Colonic mucosa (tissue), 4 donors: Measurements from ENCODE around the gene PMPCA. TPM values are rescaled to one million over a fixed set of nuclear protein-coding genes. Genes with fewer than 3 reads are reported as not detected.

Source experiments
- DNase-seq: peaks from one replicate; pipeline ENCODE4 v3.0.0-alpha.2; 2020
- H3K27ac ChIP-seq: fragments of 200-600 bp; one replicate; pipeline ENCODE4 v1.8.0; 2021
- H3K27me3 ChIP-seq: fragments of 200-600 bp; one replicate; pipeline ENCODE4 v1.8.0; 2021
- H3K36me3 ChIP-seq: fragments of 200-600 bp; one replicate; pipeline ENCODE4 v1.8.0; 2021
- H3K4me1 ChIP-seq: fragments of 200-600 bp; one replicate; pipeline ENCODE4 v1.8.0; 2021; ENCODE audit warnings: mild to moderate bottlenecking
- H3K4me3 ChIP-seq: fragments of 200-600 bp; one replicate; pipeline ENCODE4 v1.8.0; 2021
- H3K9ac ChIP-seq, 2 donors: one replicate each; pipeline ENCODE4 v1.7.0; 2013; ENCODE audit warnings: control low read depth in 2 of 2, low read depth in 2 of 2, low read length in 2 of 2
- H3K9me3 ChIP-seq: fragments of 200-600 bp; one replicate; pipeline ENCODE4 v1.8.0; 2021
- intact Hi-C: fragments of 100-400 bp; cut with DNase I; formaldehyde crosslinking; loops from one replicate; pipeline ENCODE4 v1.14.1; 2022
- total RNA-seq, 2 donors: library from RNA; stranded (reverse); fragmentation: NEBNext Ultra II Directional in 1 of 2; extraction: Animal tissue kit (Norgen Biotek cat#: 25700) in 1 of 2; gene quantifications; one replicate each; pipeline ENCODE4 v1.2.1, GENCODE V29; 2021
- TF ChIP-seq, protein P1 (sequence below): fragments of 200-600 bp; IDR thresholded peaks from one replicate; pipeline ENCODE4 v1.8.0; 2022; ENCODE audit warnings: antibody characterized with exemption, mild to moderate bottlenecking
- donor health status: healthy.
- donor health status: DM: no; HTN: no; CAD: no.
- donor health status: DM: no; HTN: no; CAD: no.

Gene PMPCA
- total RNA-seq, 2 donors from 2014 or later, result 56.1 to 60.9 TPM

DNA sequence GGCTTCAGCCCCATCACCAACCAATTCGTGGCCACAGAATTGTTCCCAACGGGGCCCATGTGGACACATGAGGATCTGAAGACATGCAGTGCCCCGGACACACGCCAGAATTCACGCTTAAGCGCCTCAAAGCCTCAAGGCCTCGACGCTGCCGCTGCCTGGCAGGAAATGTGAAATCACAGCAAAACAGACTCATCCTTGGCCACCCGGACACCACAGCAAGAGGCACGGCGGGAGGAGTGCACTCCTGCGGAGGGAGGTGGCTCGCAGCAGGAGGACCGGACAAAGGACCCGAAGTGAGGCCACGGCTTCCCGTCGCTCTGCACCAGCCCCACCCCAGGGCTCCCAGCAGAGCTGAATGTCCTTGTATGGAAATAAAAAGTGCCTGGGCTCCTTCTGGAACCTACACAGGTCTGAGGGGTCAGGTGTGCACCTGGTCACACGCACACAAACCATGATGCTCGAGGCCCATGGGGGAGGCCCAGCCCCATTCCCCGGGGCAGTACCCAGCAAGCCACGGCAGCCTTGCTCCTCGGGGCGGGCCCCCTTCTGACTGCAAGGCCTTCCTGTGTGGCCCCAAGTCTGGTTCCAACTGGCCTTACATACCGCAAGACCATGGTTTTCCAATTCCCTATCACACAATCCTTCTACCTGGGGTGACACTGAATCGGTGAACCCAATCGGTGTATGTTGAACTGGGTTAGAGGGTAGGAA is 62.3 kb downstream of the PMPCA start:
- no peak for DNase-seq
- Histone ChIP-seq H3K4me1 (no peaks in the 10 kb centered on the region), H3K9ac (no peak overlapping the region), H3K27ac (no peak overlapping the region), H3K9me3 (no peaks in the 10 kb centered on the region), H3K27me3 (no peaks in the 10 kb centered on the region), H3K36me3 (peaks cover 47% of the 10 kb centered on the region), H3K4me3 (no peak overlapping the region)
- TF ChIP-seq, protein P1, sequence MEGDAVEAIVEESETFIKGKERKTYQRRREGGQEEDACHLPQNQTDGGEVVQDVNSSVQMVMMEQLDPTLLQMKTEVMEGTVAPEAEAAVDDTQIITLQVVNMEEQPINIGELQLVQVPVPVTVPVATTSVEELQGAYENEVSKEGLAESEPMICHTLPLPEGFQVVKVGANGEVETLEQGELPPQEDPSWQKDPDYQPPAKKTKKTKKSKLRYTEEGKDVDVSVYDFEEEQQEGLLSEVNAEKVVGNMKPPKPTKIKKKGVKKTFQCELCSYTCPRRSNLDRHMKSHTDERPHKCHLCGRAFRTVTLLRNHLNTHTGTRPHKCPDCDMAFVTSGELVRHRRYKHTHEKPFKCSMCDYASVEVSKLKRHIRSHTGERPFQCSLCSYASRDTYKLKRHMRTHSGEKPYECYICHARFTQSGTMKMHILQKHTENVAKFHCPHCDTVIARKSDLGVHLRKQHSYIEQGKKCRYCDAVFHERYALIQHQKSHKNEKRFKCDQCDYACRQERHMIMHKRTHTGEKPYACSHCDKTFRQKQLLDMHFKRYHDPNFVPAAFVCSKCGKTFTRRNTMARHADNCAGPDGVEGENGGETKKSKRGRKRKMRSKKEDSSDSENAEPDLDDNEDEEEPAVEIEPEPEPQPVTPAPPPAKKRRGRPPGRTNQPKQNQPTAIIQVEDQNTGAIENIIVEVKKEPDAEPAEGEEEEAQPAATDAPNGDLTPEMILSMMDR, result no peak
- intact Hi-C loops, result no loop called here

DNA sequence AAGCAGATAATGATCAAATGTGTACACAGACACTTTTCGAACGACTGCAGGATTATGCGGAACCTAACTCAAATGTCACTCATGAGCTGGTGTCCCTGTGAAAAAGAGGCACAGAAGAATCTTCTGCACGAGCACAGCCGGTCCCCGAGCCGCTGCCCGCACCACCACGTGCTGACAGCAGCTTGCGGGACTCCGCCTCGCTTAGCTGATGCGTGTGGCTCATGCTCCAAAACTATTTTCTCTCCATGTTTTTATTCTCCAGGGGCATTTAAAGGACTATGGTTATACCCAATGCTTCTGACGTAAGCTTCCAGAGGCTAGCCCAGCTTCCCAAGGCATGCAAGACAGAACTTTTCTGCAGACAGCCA is 62.9 kb downstream of the PMPCA start:
- Histone ChIP-seq H3K9me3 (no peaks in the 10 kb centered on the region), H3K36me3 (peaks cover 41% of the 10 kb centered on the region), H3K9ac (no peak overlapping the region), H3K4me1 (no peaks in the 10 kb centered on the region), H3K27ac (no peak overlapping the region), H3K27me3 (no peaks in the 10 kb centered on the region), H3K4me3 (no peak overlapping the region)
- TF ChIP-seq, protein P1, result no peak
- DNase-seq, result no peak
- intact Hi-C loops, result no loop called here

Other genes starting within 250 kb of the PMPCA start
- gene LHX3, start 205.5 kb upstream of the PMPCA start, total RNA-seq, result not detected
- 10 to 100 TPM in 1 of 2 donors, 1 to 10 TPM in 1; 4.9 to 12.0 TPM for gene QSOX2, start 164.8 kb upstream of the PMPCA start, total RNA-seq
- gene CCDC187, start 106.6 kb upstream of the PMPCA start, total RNA-seq, result under 1 TPM; 0.30 to 0.48 TPM
- 1 to 10 TPM; 2.3 to 3.4 TPM for gene GPSM1, start 83.1 kb upstream of the PMPCA start, total RNA-seq
- gene DNLZ, start 46.9 kb upstream of the PMPCA start, total RNA-seq, result 10 to 100 TPM; 10.0 to 10.8 TPM
- gene CARD9, start 37.0 kb upstream of the PMPCA start, total RNA-seq, result 1 to 10 TPM; 1.2 to 1.7 TPM
- gene SNAPC4, start 10.5 kb upstream of the PMPCA start, total RNA-seq, result 1 to 10 TPM; 6.0 to 9.7 TPM
- 10 to 100 TPM; 24.5 to 48.4 TPM for gene ENTR1, start within 50 bp of the PMPCA start, total RNA-seq
- gene INPP5E, start 29.2 kb downstream of the PMPCA start, total RNA-seq, result 10 to 100 TPM in 1 of 2 donors, 1 to 10 TPM in 1; 8.3 to 12.1 TPM
- gene SEC16A, start 72.4 kb downstream of the PMPCA start, total RNA-seq, result 100 to 1,000 TPM in 1 of 2 donors, 10 to 100 TPM in 1; 66.2 to 104 TPM
- 10 to 100 TPM; 49.3 to 99.4 TPM for gene NOTCH1, start 135.4 kb downstream of the PMPCA start, total RNA-seq